Activated T-helper 2 cell treated with anti-CD3 and anti-CD28 coated beads, Interferon-gamma antibody, Interleukin-2, Interleukin-4, amounts not matched to agents 10 μg/mL and 5 μg/mL and 100 μg/mL, durations not matched to agents 14 hours and 24 hours and 36 hours (primary cell): ENCODE results near the gene CFAP58. TPM values are rescaled to one million over a fixed set of nuclear protein-coding genes. Genes with fewer than 3 reads are reported as not detected.
A peak's percentile ranks its signal among the peaks of the same experiment; 100 is the strongest.

Source experiments
- DNase-seq: peaks from one replicate; pipeline ENCODE4 v3.0.0; 2021; ENCODE audit warnings: low spot score
- H3K27ac Mint-ChIP-seq: one replicate; pipeline ENCODE4 v1.8.0; 2021; ENCODE audit warnings: mixed read lengths
- H3K27me3 Mint-ChIP-seq: one replicate; pipeline ENCODE4 v1.8.0; 2021; ENCODE audit warnings: low read depth, mixed read lengths
- H3K36me3 Mint-ChIP-seq: one replicate; pipeline ENCODE4 v1.8.0; 2021; ENCODE audit warnings: low read depth, mixed read lengths
- H3K4me1 Mint-ChIP-seq: one replicate; pipeline ENCODE4 v1.8.0; 2021; ENCODE audit warnings: low read depth, mixed read lengths
- H3K4me3 Mint-ChIP-seq: one replicate; pipeline ENCODE4 v1.8.0; 2021; ENCODE audit warnings: low read depth, mild to moderate bottlenecking, moderate library complexity, mixed read lengths
- H3K9me3 Mint-ChIP-seq: one replicate; pipeline ENCODE4 v1.8.0; 2021; ENCODE audit warnings: mixed read lengths
- intact Hi-C: fragments of 100-400 bp; cut with micrococcal nuclease; formaldehyde crosslinking; loops from one replicate; pipeline ENCODE4 v1.15.1; 2023
- total RNA-seq: library from RNA; stranded (reverse); gene quantifications from 2 replicates; pipeline ENCODE4 v1.2.3, GENCODE V29; 2022

CFAP58 gene
- total RNA-seq, 1 donor from 2014 or later = 1.1 TPM

DNA sequence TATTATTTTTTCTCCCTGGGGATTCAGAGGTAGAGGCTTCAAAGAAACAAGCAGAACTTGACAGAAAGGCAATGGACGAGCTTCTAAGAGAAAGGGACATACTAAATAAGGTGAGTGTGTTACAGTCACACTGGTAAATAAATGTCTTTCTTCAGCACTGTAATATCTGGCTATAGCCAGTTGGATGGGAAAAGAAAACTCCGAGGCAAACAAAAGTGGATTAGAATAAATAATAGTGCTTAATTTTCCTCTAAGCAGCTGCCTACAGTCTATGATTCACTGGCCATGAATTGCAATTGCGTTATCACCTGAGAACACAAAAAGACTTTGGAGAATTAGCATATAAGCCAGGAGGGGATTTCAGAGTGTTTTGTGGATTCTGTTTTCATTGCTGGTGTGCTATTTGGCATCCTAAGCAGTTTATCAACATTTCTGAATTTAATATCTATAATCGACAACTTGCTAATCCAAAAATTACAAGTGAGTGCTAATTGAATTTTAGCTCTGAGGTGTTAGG is 23.2 kb downstream of the CFAP58 start:
- Mint-ChIP-seq H3K36me3 (no peaks in the 10 kb centered on the region), H3K27me3 (peaks cover 31% of the 10 kb centered on the region), H3K4me3 (no peak overlapping the region), H3K9me3 (no peaks in the 10 kb centered on the region), H3K4me1 (peaks cover 7% of the 10 kb centered on the region), H3K27ac (no peak overlapping the region)
- intact Hi-C loops = no loop called here
- DNase-seq = no peak

DNA sequence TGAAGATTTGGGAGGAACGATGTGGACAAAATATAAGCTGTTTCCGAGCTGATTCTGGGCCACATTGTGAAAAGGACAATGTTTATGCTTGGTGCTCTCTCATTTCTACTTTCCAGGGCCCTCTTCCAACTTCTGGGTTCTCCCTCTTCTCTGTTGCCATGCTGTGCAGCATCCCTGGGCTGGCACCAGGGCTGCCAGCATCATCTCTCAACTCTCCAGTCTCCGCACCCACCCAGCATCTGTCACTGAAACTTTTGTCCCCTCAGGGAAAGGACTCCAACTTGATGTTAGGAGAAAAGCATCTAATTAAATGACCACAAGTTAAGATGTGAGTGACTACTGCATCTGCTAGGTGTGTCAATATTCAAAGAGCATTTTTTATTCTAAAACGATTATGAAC is 26.7 kb downstream of the CFAP58 start:
- Mint-ChIP-seq H3K27ac (no peak overlapping the region), H3K9me3 (no peaks in the 10 kb centered on the region), H3K4me1 (peaks cover 10% of the 10 kb centered on the region), H3K27me3 (peaks cover 35% of the 10 kb centered on the region), H3K4me3 (no peak overlapping the region), H3K36me3 (no peaks in the 10 kb centered on the region)
- no peak for DNase-seq
- intact Hi-C loops = no loop called here

DNA sequence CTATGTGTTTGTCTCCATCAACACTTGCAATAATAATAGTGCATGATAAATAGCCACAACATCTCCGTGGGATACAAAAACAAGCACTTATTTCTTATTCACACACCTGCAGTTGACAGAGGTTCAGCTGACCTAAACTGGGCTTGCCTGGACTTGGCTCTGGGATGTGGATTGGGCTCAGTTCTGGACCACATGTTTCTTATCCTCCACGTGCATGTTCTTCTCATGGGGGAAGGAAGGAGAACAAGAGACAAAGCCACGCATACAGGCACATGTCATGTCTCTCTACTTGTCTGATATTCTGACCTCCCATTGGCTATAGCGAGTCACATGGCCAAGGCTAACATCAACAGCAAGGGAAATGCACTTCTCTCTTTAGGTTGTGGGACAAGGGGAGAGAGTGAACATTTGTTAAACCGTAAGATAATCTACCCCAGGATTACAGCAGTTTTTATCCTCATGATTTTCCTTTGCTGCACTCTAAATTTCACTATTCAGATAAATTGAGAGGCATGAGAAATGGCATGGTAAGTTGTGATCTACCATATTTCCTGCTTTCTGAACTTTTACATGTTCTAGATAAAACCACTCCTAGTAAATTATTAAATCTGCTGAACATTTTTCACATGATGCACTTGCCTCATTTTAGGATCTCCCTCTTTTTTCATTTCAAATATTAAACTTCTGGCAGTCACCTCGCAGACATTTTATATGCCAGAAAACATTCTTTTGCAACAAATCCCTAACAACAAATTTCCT is 33.7 kb downstream of the CFAP58 start:
- peaks cover 22% of the 10 kb centered on the region for H3K4me1 Mint-ChIP-seq
- no peaks in the 10 kb centered on the region for H3K9me3 Mint-ChIP-seq
- intact Hi-C loops = no loop called here
- no peaks in the 10 kb centered on the region for H3K36me3 Mint-ChIP-seq
- H3K27me3 Mint-ChIP-seq = peaks cover 31% of the 10 kb centered on the region
- no peak overlapping the region for H3K4me3 Mint-ChIP-seq
- DNase-seq = no peak
- no peak overlapping the region for H3K27ac Mint-ChIP-seq

DNA sequence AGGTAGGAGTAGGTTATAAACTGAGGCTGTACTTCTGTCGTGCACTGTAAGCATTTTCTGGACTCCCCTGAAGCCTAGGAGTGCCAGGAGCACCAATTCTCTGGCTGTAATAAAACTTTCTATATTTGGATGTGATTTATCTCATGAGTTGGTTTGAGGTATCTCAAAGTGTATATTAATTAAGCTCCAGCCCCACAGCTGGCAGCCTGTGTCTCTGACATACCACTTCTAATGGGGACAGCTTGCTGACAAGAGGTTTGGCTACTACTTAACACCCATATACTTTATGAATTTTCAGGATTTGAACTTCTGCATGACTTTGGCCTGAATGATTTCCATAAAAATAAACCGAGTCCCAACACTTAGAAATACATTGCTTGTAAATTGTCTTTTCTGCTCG is 35.2 kb downstream of the CFAP58 start:
- Mint-ChIP-seq H3K36me3 (no peaks in the 10 kb centered on the region), H3K4me3 (no peak overlapping the region), H3K9me3 (no peaks in the 10 kb centered on the region), H3K27me3 (peaks cover 31% of the 10 kb centered on the region), H3K27ac (no peak overlapping the region), H3K4me1 (peaks cover 22% of the 10 kb centered on the region)
- no peak for DNase-seq
- intact Hi-C loops = no loop called here

DNA sequence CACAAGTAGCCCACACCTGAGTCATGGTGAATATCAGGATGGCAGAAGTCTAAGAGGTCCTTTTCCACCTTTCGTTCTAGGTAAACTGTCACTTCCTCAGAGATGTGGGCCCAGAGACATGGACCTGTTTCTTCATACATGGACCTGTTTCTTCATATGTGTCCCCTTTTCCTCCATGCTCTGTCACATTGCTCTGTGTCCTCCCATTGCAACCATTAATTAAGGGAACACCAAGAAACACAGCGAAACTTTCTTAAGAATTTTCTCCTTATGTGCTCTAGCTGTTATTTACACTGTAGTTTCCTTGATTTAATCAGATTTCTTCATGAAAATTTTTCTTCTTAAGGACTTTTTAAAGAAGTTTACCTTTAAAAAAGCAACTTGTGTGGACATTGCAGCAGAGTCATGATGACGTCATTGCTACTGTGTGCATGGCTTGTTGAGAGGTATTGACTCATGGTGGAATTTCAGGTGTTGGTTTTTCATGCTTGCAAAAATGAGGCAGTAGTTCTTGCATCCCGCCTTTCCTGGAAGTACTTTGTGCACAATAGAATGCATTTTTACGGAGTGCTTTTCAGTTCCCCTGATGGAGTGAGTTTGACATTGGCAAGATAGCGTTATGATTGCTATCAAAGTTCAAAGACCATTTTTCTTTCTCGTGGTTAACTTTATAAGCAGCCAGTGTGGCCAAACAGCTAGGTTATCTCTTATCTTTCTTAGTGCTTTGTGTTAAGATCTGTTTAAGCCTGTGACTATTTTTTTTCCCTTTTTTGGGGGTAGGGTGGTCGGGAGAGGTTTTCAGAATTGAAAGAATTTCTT is 37.7 kb downstream of the CFAP58 start:
- H3K4me1 Mint-ChIP-seq = peaks cover 18% of the 10 kb centered on the region
- peak overlapping the region; percentile 5 for H3K4me3 Mint-ChIP-seq
- H3K9me3 Mint-ChIP-seq = no peaks in the 10 kb centered on the region
- H3K27me3 Mint-ChIP-seq = peaks cover 31% of the 10 kb centered on the region
- intact Hi-C loops = no loop called here
- H3K36me3 Mint-ChIP-seq = no peaks in the 10 kb centered on the region
- DNase-seq = no peak
- H3K27ac Mint-ChIP-seq = peak overlapping the region; percentile 3

DNA sequence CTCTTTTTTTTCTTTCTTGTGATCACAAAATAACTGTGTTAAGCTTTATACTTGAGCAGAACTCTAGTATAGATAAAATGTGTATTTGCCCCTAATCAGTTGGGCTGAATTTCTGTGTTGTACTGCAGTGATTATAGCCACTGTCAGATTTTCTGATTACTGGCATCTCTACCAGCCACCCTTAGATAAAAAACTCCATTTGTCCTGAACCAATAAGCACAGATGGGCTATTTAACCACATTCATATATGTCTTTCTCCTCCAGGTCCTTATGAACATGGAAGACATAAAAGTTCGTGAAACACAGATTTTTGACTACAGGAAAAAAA is 38.3 kb downstream of the CFAP58 start:
- Mint-ChIP-seq H3K36me3 (no peaks in the 10 kb centered on the region), H3K27ac (no peak overlapping the region), H3K9me3 (no peaks in the 10 kb centered on the region), H3K4me1 (peaks cover 18% of the 10 kb centered on the region), H3K4me3 (no peak overlapping the region), H3K27me3 (peaks cover 30% of the 10 kb centered on the region)
- intact Hi-C loops = no loop called here
- DNase-seq = no peak

DNA sequence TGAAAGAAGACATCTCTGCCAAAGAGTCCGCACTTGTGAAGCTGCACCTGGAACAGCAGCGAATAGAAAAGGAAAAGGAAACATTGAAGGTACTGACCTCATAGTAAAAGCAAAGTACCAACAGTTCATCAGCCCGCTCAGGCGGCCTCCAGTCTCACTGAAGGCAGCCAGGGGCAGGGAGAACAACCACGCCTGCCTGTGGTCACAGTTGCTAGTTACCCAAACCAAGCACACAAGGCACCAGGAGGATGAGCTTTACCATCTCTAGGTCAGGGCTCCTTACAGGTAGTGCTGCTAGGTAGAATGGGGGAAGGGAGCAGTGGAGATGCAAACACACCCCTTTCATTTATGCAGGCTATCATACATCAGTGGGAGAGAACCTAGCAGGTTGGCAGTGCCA is 39.8 kb downstream of the CFAP58 start:
- Mint-ChIP-seq H3K4me1 (peaks cover 9% of the 10 kb centered on the region), H3K27ac (no peak overlapping the region), H3K4me3 (no peak overlapping the region), H3K36me3 (no peaks in the 10 kb centered on the region), H3K27me3 (peaks cover 35% of the 10 kb centered on the region), H3K9me3 (no peaks in the 10 kb centered on the region)
- no peak for DNase-seq
- intact Hi-C loops = no loop called here

DNA sequence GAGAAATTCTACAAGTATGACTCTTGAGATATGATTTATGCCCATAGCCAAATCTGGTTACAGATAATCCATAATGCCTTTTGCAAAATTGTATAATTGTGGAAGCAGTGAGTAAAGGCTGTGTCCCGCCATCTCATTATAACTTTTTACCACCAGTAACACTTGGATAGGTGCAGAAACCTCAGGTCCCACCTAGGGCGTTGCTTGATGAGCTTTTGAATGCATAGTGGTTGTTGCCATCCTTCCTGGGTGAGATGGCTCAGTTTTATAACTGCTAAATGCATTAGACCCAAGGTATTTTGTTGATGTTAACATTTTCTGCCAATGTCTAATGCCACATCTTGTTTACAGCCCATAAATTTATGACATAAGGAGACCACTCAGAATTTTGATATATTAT is 42.9 kb downstream of the CFAP58 start:
- intact Hi-C loops = no loop called here
- peaks cover 33% of the 10 kb centered on the region for H3K27me3 Mint-ChIP-seq

DNA sequence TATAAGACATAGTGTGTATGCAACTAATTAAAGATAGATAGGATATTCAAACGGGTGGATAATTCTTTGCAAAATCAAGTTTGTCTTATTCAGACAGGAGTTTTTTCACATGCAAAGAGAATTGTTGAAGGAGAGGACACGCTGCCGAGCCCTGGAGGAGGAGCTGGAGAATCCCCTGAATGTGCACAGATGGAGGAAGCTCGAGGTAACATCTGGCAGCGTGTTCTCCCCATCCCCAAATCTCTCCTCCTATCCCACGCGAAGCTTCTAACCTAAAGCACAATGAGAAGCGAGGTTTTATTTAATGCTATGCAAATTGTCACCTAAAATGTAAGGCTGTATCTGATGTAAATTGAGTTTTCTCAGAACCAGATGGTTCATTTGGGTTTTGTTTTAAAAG is 50.0 kb downstream of the CFAP58 start:
- DNase-seq = no peak
- Mint-ChIP-seq H3K4me1 (no peaks in the 10 kb centered on the region), H3K4me3 (no peak overlapping the region), H3K9me3 (no peaks in the 10 kb centered on the region), H3K36me3 (no peaks in the 10 kb centered on the region), H3K27me3 (peaks cover 30% of the 10 kb centered on the region), H3K27ac (no peak overlapping the region)
- intact Hi-C loops = loop anchor here (10.0 kb wide), 1 partner anchor 211 kb away; no protein-coding TSS in a partner anchor

More for the DNA sequence above, 42.9 kb downstream of the CFAP58 start:
- Mint-ChIP-seq H3K4me3 (no peak overlapping the region), H3K27ac (no peak overlapping the region), H3K9me3 (no peaks in the 10 kb centered on the region), H3K36me3 (no peaks in the 10 kb centered on the region), H3K4me1 (peaks cover 4% of the 10 kb centered on the region)
- DNase-seq = no peak

DNA sequence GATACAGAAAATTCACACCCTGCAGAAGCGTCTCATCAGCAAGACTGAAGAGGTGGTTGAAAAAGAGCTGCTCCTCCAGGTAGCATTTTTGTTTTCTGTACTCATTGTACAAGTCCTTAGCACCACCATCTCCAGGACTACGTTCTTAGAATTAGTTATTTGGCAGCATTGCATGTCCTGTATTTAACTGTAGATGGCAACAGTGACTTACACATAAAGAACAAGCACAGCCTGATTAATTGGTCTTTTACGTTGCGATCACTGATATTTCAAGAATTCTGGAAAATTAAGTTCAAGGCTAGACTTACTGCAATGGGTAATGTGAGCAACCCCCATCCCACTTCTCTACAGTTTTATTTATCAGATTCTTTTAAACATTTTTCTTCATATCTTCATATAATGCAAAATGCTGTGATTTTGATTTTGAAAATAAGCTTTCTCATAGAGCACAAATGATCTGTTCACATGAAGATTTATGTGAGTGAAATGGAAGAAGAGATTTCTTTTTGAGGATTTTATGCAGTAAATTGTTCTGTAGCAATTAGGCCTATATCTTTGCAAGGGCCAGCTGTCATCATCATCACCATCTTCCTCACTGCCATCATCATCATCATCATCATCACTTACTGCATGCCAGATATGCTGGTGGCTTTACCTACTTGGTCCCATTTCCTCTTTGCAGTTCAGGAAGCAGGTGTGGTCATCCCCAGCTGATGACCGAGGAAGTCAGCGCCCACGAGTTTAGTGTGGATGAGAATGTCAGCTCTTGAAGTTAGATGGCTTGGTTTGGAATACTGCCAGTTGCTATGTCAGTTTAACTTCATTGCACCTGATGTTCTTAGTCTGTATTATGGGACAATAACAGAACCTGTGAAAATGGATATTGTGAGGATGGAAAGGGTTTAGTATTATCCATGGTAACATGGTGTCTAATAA is 53.4 kb downstream of the CFAP58 start:
- Mint-ChIP-seq H3K4me1 (no peaks in the 10 kb centered on the region), H3K27me3 (peaks cover 35% of the 10 kb centered on the region), H3K36me3 (no peaks in the 10 kb centered on the region), H3K27ac (no peak overlapping the region), H3K9me3 (no peaks in the 10 kb centered on the region), H3K4me3 (no peak overlapping the region)
- intact Hi-C loops = loop anchor here (10.0 kb wide), 1 partner anchor 208 kb away; no protein-coding TSS in a partner anchor
- no peak for DNase-seq

DNA sequence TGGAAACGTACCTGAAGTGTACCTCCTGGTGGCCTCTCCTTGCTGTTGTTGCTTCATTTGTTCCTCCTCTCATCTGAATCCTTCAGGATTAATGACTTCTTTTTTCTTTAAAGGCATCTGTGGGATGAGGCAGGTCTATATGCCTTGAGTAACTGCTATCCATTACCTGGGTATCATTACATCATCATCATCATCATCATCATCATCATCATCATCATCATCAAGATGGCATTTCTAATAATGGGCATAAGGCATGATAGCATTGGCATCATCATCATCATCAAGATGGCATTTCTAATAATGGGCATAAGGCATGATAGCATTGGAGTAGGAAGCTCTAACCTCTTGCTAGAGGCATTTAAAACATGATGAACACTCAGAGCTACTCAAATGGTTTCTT is 59.9 kb downstream of the CFAP58 start:
- Mint-ChIP-seq H3K27me3 (peaks cover 13% of the 10 kb centered on the region), H3K4me1 (no peaks in the 10 kb centered on the region), H3K36me3 (no peaks in the 10 kb centered on the region), H3K27ac (no peak overlapping the region), H3K9me3 (no peaks in the 10 kb centered on the region), H3K4me3 (no peak overlapping the region)
- DNase-seq = no peak
- intact Hi-C loops = no loop called here

DNA sequence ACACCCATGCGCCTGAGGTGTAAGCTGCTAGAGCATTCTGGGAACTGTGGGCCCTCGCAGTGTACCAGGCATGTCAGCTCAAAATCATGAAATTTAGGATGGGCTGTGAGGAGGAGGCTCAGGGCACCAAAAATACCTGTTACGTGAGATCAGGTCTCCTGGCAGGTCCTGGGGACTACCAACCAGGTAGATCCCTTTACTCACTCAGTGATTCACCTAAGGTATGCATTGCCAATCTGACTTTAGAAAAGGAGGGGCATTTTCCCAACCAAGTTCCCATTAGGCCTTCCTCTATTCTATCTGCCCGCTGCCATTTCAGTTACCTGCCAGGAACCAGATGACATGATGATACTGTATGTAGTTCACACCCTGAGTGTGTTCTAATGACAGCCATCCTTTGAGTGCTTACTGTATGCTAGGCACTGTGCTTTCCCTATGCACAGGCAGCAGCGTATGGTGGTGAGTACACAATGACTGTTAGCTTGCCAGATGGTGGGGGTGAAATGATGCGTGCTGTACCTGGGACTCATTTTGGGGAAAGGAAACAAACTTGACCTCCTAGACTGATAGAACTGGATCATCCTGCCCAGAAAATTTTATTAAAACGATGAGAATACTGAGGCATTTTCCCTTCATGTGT is 62.0 kb downstream of the CFAP58 start:
- no peaks in the 10 kb centered on the region for H3K4me1 Mint-ChIP-seq
- intact Hi-C loops = no loop called here
- no peak overlapping the region for H3K27ac Mint-ChIP-seq
- no peaks in the 10 kb centered on the region for H3K9me3 Mint-ChIP-seq
- no peak for DNase-seq
- H3K4me3 Mint-ChIP-seq = no peak overlapping the region
- peaks cover 6% of the 10 kb centered on the region for H3K27me3 Mint-ChIP-seq
- H3K36me3 Mint-ChIP-seq = no peaks in the 10 kb centered on the region
